Skeletal muscle cell (primary cell): ENCODE measurements around the gene LRRFIP2.
"Not testable (repeated sequence)": the region's sequence is repeated elsewhere in the genome, so short reads cannot be mapped to it uniquely, and the experiment has no call there.

ENCODE experiments used
- DNase-seq: peaks from one replicate; pipeline ENCODE4 v3.0.0-alpha.2; 2010; ENCODE audit warnings: low read depth
- H3K4me3 ChIP-seq: 2 replicates; pipeline ENCODE4 v1.5.1; 2011; ENCODE audit warnings: low read depth, mild to moderate bottlenecking, control low read depth, low read length, moderate library complexity

LRRFIP2 gene

DNA sequence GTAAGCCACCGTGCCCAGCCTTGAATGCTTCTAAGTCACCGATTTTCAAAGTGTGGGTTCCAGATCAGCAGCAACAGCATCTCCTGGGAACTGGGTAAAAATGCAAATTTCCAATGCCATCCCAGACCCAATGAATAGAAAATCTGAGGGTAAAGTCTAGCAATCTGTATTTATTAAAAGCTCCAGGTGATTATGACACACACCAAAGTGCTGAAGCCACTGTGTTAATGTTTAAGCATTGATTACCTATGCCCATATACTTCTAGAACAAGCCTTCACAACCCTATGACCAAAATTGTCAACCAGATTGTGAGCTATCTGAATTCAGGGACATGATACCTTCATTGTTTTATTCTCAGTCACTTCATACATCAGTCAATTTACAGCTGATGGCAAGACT, 86.5 kb downstream of the LRRFIP2 start:
- H3K4me3 ChIP-seq: no peak overlapping the region
- DNase-seq: no peak

DNA sequence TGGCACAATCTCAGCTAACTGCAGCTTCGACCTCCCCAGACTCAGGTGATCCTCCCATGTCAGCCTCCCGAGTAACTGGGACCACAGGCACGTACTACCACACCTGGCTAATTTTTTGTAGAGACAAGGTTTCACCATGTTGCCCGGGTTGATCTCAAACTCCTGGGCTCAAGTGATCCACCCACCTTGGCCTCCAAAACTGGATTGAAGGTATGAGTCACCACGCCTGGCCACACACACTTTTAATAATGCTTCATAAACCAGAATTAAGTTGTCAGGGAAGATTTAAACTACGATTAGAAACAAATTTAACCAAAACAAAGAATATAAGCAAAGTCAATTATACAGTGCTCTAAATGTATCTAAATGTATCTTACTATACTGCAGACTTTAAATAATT, 87.5 kb downstream of the LRRFIP2 start:
- H3K4me3 ChIP-seq: no peak overlapping the region
- DNase-seq: no peak

DNA sequence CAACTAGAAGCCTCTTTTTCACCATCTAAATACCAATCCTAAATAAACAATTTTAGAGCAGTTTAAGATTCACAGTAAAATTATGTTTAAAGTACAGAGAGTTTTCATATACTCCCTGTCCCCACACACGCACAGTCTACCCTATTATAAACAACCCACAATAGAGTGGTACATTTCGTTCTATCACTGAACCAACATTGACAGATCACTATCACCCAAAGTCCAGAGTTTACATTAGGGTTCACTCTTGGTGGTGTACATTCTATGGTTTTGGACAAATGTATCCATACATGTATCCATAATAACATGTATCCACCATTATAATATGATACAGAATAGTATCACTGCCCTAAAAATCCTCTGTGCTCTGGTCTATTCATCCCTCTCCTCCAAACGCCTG, 92.1 kb downstream of the LRRFIP2 start:
- DNase-seq: no peak
- H3K4me3 ChIP-seq: no peak overlapping the region

DNA sequence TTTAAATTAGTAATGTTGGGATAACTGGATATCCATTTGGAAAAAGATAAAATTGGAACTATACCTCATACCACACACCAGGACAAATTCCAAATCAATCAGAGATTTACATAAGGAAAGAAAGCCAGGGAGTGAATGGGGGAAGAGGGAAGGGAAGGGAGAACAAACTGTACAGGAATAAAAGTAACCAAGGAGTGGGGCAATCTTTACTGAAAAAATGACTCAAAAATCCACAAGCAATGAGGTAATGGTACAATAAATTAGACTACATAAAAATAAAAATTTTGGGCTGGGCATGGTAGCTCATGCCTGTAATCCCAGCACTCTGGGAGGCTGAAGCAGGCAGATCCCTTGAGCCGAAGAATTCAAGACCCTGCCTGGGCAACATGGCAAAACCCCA, 98.4 kb downstream of the LRRFIP2 start:
- DNase-seq: no peak
- H3K4me3 ChIP-seq: no peak overlapping the region

DNA sequence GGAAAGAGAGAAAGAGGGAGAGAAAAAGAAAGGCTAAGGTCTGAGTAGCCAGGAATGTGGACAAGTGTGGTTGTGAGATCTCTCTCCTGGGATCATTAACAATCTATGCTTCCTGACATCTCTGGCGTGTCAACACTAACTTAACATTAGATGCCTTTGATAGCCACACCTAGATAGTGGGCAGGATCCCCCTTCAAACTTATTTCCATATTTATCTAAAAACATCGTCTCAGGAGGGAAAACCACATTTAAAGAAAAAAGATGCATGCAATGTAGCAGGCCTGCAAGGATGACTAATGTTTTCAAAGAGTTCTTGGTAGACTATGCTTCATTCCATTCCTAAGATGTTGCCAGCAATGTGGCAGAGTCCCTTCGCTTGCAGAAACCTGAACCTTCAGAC, 100.2 kb downstream of the LRRFIP2 start:
- no peak overlapping the region for H3K4me3 ChIP-seq
- peak; percentile 56 for DNase-seq

DNA sequence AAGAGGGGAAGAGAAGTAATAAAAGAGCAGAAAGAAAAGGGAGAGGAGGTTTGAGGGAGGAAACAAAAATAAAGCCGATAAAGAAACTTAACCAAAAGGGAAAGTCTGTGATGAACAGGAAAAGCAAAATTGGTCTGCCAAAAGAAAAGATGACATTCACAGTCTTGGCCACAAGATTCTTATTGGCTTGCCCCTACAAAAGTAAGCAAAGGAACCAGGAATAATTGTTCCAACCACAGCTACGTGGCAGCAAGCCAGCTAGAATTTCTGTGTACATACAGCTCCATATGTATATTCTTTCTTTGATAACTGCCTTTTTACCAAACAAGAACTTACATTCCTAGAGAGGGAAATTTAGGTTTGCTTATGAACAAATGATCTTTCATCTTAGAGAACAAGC, 101.5 kb downstream of the LRRFIP2 start:
- H3K4me3 ChIP-seq: no peak overlapping the region

DNA sequence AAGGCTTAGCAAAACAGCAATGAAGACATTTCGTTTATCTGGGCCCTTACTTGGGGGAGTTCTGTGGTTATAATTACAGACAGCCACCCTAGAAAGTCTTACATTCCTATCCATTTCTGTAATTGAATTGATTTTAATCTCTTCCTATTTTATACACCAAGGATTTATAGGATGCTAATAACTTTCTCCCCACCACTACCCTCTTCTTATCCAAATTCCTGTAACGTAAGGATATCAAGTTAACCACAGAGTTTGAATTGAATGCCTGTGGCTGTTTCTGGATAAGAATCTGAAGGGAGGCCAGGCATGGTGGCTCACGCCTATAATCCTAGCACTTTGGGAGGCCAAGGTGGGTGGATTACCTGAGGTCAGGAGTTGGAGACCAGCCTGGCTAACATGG, 102.5 kb downstream of the LRRFIP2 start:
- no peak for DNase-seq
- H3K4me3 ChIP-seq: no peak overlapping the region

More for the DNA sequence above, 101.5 kb downstream of the LRRFIP2 start:
- peak; percentile 83 for DNase-seq

DNA sequence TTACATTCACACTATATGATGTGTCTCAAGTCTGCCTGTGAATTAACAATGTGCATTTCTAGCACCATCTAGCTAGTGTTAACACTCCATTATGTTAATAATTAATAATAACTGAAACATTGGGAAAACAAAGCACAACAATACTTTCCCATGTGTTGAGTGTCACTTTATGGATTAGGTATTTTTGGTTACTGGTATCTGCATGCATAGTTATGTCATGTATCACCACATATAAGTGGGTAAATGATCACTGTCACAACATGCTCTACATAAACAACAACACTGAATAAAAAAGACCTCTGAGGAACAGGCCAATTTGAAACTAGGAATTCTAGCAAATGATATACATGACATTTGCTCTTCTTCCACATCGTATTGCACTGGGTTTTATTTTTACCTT, 106.4 kb downstream of the LRRFIP2 start:
- H3K4me3 ChIP-seq: no peak overlapping the region
- DNase-seq: no peak

DNA sequence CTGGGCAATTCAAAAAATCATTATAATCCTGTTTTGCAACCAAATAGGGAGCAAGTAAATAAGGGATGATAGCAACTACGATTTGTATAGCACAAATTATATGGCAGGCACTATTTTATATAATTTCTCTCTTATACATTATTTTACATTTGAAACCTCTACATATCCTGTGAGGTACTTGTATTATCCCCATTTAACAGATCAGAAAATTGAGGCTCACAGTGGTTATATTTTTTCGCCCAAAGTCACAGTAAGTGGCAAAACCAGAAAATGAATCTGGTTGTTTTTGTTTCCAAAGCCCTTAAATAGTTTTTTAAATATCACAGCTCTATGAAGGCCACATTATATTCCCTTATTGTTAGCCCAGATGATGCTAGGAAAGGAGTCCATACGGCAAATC, 106.8 kb downstream of the LRRFIP2 start:
- no peak overlapping the region for H3K4me3 ChIP-seq
- no peak for DNase-seq

DNA sequence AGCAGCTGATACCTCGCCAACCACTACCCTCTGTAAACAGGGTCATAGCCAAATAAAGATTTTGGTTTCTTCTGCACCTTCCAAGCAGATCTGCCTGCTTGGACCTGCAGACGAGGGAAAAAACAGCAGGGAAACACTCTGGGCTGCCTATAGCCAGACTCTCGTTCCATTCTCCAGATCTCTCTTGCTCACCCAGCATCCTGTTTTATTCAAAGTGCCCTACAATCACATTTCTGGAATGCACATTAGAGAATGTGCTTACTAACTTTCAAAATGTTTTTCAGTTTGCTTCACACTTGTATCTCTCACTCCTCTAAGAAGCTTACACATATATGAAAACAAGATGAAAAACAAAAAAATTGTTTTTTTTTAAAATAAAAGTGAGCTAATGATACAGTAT, 109.6 kb downstream of the LRRFIP2 start:
- no peak overlapping the region for H3K4me3 ChIP-seq
- DNase-seq: no peak

DNA sequence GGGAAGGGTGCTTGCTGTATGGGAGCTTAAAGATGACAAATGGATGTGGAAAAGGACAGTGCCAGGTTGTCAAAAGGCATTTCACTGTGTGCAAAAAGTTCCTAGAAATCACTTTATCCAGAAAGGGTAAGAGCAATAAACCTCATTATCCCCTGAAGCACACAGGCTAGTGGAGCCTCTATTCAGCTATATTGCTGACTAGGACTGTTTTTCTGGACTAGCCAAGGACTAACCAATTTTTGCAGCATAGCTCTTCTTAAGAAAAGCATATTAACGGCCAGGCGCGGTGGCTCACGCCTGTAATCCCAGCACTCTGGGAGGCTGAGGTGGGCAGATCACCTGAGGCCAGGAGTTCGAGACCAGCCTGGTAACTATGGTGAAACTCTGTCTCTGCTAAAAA, 116.3 kb downstream of the LRRFIP2 start:
- H3K4me3 ChIP-seq: no peak overlapping the region
- DNase-seq: no peak

DNA sequence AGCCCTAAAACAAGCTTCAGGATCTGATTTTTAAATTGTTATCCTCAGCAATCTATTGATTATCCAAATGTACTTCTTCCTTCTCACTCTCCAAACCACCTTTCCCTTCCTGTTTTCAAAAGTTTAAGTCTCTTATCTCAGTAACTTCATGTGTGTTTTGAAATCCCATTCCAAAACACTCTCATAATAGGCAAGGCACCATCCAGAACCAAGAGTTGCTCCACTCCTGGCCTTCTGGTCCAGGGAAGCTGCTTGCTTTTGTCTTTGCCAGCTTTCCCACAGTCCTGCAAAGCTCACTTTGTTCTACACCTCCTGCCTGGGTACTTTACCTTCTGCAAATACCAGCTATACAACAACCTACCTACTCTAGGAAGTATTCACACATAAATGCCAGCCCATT, 117.6 kb downstream of the LRRFIP2 start:
- H3K4me3 ChIP-seq: no peak overlapping the region
- no peak for DNase-seq

DNA sequence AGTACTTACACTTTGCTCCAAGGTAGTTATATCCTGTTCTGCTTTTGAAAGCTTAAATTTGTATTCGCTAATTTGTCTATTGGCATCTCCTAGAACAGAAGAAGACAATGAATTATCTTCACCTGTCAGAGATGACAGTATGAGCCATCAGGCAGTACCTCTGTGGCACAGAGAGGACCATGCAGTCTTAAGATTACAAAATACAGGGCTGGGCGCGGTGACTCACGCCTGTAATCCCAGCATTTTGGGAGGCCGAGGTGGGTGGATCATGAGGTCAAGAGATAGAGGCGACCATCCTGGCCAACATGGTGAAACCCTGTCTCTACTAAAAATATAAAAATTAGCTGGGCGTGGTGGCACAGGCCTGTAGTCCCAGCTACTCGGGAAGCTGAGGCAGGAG, 119.3 kb downstream of the LRRFIP2 start:
- H3K4me3 ChIP-seq, DNase-seq: not testable (repeated sequence)

DNA sequence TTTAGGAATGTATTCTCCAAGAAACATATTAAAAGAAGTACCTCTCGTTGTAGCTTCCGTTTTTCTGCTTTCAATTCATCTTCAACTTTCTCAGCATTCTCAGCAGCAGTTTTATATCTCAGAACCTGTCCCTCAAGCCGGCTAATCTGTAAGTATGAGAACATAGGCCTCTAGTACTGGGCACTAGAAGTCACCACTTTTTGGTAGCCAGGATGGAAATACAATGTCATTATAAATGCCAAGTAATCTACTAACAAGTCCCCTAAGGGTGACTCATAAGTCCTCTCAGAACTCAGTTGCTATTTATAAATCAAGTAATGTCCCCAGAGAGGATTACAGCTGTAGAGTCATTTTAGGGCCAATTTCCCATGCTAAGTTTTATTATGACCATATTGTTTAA, 120.0 kb downstream of the LRRFIP2 start:
- DNase-seq: peak; percentile 55

DNA sequence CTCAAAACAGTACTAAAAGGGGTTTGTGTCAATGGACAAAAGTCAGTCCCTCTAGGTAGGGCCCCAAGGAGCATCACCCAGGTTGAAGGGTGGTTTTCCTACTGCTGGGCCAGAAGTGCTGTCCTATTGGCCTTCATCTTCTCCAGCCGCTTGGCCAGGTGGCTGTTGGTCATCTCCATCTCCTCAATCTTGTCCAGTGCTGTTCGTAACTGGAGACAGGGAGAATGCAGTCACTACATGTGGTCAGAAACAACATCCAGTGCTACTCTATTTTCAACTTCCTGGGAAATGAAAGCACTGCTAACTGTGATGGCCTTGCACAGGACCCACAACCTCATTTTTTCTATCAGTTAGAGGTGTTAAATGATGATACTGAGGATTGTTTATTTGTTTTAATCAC, 120.6 kb downstream of the LRRFIP2 start:
- no peak overlapping the region for H3K4me3 ChIP-seq
- DNase-seq: no peak

More for the DNA sequence above, 120.0 kb downstream of the LRRFIP2 start:
- H3K4me3 ChIP-seq: no peak overlapping the region

DNA sequence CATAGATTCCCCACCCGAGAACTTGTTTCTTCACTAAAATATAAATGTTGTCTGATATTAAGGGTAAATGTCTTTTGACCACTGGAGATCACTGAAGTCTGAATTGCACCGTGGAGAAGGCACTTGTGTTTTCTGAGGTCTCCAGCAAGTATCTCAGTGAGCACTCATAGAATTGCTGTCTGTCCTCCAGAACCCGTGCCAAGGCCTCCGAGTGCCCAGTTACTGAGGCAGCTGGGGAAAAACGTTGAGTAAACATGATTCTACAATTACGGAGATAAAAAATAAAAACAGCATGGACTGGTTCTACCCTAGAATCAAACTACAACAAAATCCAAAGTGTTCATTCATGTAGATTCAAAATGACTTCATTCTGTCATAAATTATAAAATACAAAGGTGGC, 121.0 kb downstream of the LRRFIP2 start:
- H3K4me3 ChIP-seq: no peak overlapping the region
- no peak for DNase-seq

DNA sequence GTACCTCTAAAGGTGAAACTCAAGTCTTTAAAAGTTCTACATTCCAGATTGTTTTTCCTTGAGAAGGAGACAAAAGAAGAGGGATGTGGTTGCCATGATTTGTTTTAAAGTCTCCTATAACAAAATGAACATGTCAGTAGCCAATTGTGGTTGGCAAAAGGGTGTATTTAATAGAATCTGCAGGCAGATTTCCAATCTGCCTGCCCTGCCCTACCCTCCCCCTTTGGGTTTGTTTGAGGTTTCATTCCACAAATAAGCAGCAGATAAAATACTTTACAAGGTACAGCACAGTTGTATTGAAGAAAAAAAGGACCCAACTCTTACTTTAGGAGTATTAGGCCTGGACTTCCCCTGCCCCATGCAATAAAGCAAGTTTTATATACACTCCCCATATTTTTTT, 121.5 kb downstream of the LRRFIP2 start:
- DNase-seq: no peak
- H3K4me3 ChIP-seq: no peak overlapping the region

DNA sequence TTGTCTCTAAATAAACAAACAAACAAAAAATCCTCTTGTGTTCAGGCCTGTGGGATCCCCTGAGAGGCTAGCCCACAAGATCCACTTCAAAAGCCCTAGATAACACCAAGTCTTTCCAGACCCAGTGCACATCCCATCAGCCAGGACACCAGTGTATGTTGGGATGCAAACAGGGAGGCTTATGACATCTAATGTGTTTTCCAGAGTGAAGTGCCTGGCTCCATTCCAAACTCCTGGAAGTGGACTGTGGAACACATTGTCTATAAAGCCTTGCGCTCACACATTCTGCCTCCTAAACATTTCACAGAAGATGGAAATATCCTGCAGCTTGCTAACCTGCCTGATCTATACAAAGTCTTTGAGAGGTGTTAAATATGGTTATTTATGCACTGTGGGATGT, 124.1 kb downstream of the LRRFIP2 start:
- DNase-seq: no peak
- H3K4me3 ChIP-seq: no peak overlapping the region

DNA sequence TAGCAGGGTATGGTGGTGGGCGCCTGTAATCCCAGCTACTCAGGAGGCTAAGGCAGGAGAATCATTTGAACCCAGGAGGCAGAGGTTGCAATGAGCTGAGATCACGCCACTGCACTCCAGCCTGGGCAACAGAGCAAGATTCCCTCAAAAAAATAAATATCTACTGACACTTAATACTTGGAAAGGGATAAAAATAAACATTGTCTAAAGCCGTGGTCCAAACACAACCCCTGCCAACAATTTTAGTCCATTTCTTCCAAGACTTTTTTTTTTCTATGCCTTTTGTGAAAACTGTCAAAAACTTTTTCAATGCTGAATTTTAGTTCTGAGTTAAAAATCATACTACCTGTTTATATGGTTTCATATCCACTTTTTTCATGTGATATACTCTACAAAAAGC, 131.7 kb downstream of the LRRFIP2 start:
- not testable (repeated sequence) for H3K4me3 ChIP-seq, DNase-seq

DNA sequence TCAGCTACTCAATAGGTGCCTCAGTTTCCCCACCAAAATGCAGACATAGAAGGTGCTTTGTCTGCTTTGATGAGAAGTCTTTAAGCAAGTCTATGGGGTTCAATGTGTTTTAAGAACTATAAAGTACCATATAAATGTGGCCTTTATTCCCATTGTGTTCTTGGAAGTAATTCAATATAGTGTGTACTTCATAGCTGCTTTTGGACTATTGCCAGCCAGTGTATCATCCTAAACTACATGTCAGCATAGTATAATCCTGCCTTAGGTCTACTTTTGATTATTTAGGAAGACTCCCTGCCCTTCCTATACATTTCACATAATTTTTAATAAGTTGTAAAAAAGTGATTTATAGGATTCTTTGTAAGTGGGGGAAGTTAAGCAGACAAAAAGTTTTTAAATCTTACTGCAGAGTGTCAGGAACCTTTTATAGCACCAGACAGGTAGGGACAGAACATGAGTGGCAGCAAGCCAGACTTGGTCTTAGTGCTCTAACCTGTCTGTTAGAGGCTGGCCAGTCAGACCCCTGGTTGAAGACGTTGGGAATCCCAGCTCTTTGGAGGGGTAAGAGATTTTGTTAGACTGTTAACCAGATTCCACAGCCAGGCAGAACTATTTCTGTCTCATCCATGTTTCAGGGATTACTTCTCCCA, 132.7 kb downstream of the LRRFIP2 start:
- H3K4me3 ChIP-seq: no peak overlapping the region
- peak; percentile 22 for DNase-seq

DNA sequence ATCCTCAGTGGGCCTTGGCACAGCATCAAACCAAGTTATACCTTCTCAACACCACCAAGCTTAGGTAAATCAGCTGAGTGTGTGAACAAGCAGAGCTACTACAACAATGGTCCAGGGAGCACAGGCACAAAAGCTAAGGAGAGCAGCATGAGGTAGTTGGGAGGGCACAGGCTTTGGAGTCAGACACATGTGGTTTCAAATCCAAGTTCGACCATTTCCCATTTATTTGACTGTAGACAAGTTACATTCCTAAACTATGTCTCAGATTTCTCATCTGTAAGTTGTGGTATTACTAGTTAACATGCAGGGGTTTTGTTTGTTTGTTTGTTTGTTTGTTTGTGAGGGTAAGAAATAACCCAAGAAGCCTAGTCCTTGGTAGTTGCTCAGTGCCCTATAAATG, 134.2 kb downstream of the LRRFIP2 start:
- DNase-seq: no peak
- H3K4me3 ChIP-seq: no peak overlapping the region
